Esophagus squamous epithelium (tissue), 4 donors: ENCODE results near the gene ZNF652.

Experiments used
- POLR2A ChIP-seq, 4 donors: fragments of 450-650 bp; IDR thresholded peaks; one replicate each; pipeline ENCODE4 v1.6.1; 2017; ENCODE audit warnings: antibody characterized with exemption in 4 of 4, mild to moderate bottlenecking in 4 of 4, moderate library complexity in 3 of 4
- TF ChIP-seq, protein P1 (sequence below), 6 experiments: fragments of 450-650 bp in 4 of 6; fragments of 200-600 bp in 2 of 6; sonication (generic) in 2 of 6; IDR thresholded peaks; one replicate each; pipeline ENCODE4 v1.5.1; 2016 to 2019; ENCODE audit warnings: antibody characterized with exemption in 6 of 6, mild to moderate bottlenecking in 4 of 6, moderate library complexity in 4 of 6

DNA sequence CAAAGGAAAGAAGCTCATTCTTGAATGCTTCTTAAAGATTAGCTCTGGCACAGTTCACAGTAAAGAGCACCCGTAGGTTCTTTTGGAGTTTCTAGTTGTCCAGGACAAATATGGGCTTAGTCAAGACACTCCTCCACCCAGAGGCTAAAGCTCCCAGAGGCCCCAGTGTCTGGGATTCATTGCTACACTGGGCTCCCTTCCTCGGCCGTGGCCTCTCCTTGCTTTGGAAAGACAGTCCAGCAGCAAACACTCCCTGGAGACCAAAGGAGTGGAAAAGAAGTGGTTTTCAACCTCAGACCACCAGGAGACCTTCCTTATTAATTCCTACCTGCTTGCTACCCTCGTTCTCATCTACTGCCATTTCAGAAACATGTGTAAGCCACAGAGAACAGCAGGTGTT, 35.5 kb upstream of the ZNF652 start:
- TF ChIP-seq, protein P1, sequence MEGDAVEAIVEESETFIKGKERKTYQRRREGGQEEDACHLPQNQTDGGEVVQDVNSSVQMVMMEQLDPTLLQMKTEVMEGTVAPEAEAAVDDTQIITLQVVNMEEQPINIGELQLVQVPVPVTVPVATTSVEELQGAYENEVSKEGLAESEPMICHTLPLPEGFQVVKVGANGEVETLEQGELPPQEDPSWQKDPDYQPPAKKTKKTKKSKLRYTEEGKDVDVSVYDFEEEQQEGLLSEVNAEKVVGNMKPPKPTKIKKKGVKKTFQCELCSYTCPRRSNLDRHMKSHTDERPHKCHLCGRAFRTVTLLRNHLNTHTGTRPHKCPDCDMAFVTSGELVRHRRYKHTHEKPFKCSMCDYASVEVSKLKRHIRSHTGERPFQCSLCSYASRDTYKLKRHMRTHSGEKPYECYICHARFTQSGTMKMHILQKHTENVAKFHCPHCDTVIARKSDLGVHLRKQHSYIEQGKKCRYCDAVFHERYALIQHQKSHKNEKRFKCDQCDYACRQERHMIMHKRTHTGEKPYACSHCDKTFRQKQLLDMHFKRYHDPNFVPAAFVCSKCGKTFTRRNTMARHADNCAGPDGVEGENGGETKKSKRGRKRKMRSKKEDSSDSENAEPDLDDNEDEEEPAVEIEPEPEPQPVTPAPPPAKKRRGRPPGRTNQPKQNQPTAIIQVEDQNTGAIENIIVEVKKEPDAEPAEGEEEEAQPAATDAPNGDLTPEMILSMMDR (IDR thresholded peaks at IDR 0.05), result no peak
- TF ChIP-seq POLR2A (IDR thresholded peaks at IDR 0.05), result no peak
